ENCODE data around the gene NCR1.
A peak's percentile ranks its signal among the peaks of the same experiment; 100 is the strongest.
"Not testable (repeated sequence)": the region's sequence is repeated elsewhere in the genome, so short reads cannot be mapped to it uniquely, and the experiment has no call there.

The NCR1 gene

GRCh38 chr19:54916822-54917221 lies 10.9 kb downstream of the NCR1 start:
- no peak for DNase-seq

GRCh38 chr19:54918499-54918898 lies 12.6 kb downstream of the NCR1 start:
- no peak for DNase-seq

GRCh38 chr19:54919646-54920563 lies 14.0 kb downstream of the NCR1 start:
- peak in 1 of 2 donors; percentile 1 for DNase-seq

- no peak for DNase-seq
Observed at GRCh38 chr19:54921082-54921481, 15.1 kb downstream of the NCR1 start.

GRCh38 chr19:54923276-54923675 lies 17.3 kb downstream of the NCR1 start:
- DNase-seq: no peak

GRCh38 chr19:54928299-54928698 lies 22.4 kb downstream of the NCR1 start:
- no peak for DNase-seq

- DNase-seq: peak in 1 of 2 donors; percentile 38
Observed at GRCh38 chr19:54937926-54938325, 32.0 kb downstream of the NCR1 start.

GRCh38 chr19:54938906-54939305 lies 33.0 kb downstream of the NCR1 start:
- DNase-seq: no peak

GRCh38 chr19:54939538-54939937 lies 33.6 kb downstream of the NCR1 start:
- not testable (repeated sequence) for DNase-seq

- DNase-seq: not testable (repeated sequence)
Observed at GRCh38 chr19:54943772-54944361, 37.9 kb downstream of the NCR1 start.

GRCh38 chr19:54947381-54947780 lies 41.4 kb downstream of the NCR1 start, which contains the start of gene NLRP7:
Gene NLRP7 (minus strand): TSS chr19:54947530.
- DNase-seq: no peak

GRCh38 chr19:54949412-54949811 lies 43.5 kb downstream of the NCR1 start:
- no peak for DNase-seq

- not testable (repeated sequence) for DNase-seq
Observed at GRCh38 chr19:54950580-54950979, 44.6 kb downstream of the NCR1 start.

GRCh38 chr19:54952591-54953344 lies 46.8 kb downstream of the NCR1 start:
- DNase-seq: peak; percentile 52 to 68

- not testable (repeated sequence) for DNase-seq
Observed at GRCh38 chr19:54953345-54953713, 47.4 kb downstream of the NCR1 start.

GRCh38 chr19:54955376-54955775 lies 49.4 kb downstream of the NCR1 start:
- no peak for DNase-seq

GRCh38 chr19:54959840-54960239 lies 53.9 kb downstream of the NCR1 start:
- DNase-seq: peak in 1 of 2 donors; percentile 82
